SK-N-SH (cell line): ENCODE measurements around the gene MATN1. TPM values are rescaled to one million over a fixed set of nuclear protein-coding genes. Genes with fewer than 3 reads are reported as not detected.

ENCODE experiments used
- CTCF ChIA-PET: fragments of 300-600, 350-600 bp; formaldehyde crosslinking; extraction: SDS; loops from one replicate; lab custom pipeline; 2021; lab: Yijun Ruan, JAX
- POLR2A ChIA-PET: fragments of 350-600 bp; sonication (Branson Sonifier 250); formaldehyde crosslinking; extraction: SDS; loops from one replicate; lab custom pipeline; 2020; ENCODE audit warnings: antibody characterized with exemption, inconsistent platforms; lab: Yijun Ruan, JAX
- DNase-seq: peaks from one replicate; pipeline ENCODE4 v3.0.0; 2012
- H2AFZ ChIP-seq: fragments of 200-600 bp; sonication (generic); 2 replicates; pipeline ENCODE4 v1.8.1; 2016; ENCODE audit warnings: antibody characterized with exemption, mild to moderate bottlenecking, low read depth
- H3F3A ChIP-seq: fragments of 200-600 bp; sonication (generic); replicated peaks from 2 replicates; pipeline ENCODE3; 2016; ENCODE audit warnings: antibody characterized with exemption, mild to moderate bottlenecking; ENCODE audit not compliant: insufficient read depth
- H3K27ac ChIP-seq, 2 experiments: fragments of 200-500 bp in 1 of 2; fragments of 200-600 bp in 1 of 2; sonication (Bioruptor generic) in 1 of 2; sonication (generic), shearing (Covaris generic) in 1 of 2; 2 replicates each; pipeline versions ENCODE4 v1.5.1 to v1.6.1; 2014 to 2016; ENCODE audit warnings: low read depth in 2 of 2, inconsistent platforms in 1 of 2, low read length in 1 of 2, mild to moderate bottlenecking in 1 of 2, mixed read lengths in 1 of 2
- H3K27me3 ChIP-seq: fragments of 200-600 bp; sonication (generic), shearing (Covaris generic); 2 replicates; pipeline ENCODE4 v1.6.1; 2016; ENCODE audit warnings: mixed run types; ENCODE audit not compliant: insufficient read depth
- H3K36me3 ChIP-seq, 2 experiments: fragments of 200-500 bp in 1 of 2; fragments of 200-600 bp in 1 of 2; sonication (Bioruptor generic) in 1 of 2; sonication (generic) in 1 of 2; replicated peaks in 1 of 2; 2 replicates each; pipeline versions ENCODE3 to v1.5.1; 2014 to 2016; ENCODE audit warnings: low read length in 1 of 2, mild to moderate bottlenecking in 1 of 2; ENCODE audit not compliant: insufficient read depth in 2 of 2, control insufficient read depth in 1 of 2
- H3K4me1 ChIP-seq, 2 experiments: fragments of 200-500 bp in 1 of 2; fragments of 200-600 bp in 1 of 2; sonication (Bioruptor generic) in 1 of 2; sonication (generic), shearing (Covaris generic) in 1 of 2; 2 replicates each; pipeline versions ENCODE4 v1.5.1 to v1.6.1; 2014 to 2016; ENCODE audit warnings: low read depth in 1 of 2, low read length in 1 of 2, mixed run types in 1 of 2; ENCODE audit not compliant: insufficient read depth in 2 of 2, control insufficient read depth in 1 of 2
- H3K4me2 ChIP-seq: fragments of 200-600 bp; sonication (generic), shearing (Covaris generic); 2 replicates; pipeline ENCODE4 v1.6.1; 2017; ENCODE audit warnings: mixed run types
- H3K4me3 ChIP-seq, 2 experiments: fragments of 200-500 bp in 1 of 2; fragments of 200-600 bp in 1 of 2; sonication (Bioruptor generic) in 1 of 2; sonication (generic), shearing (Covaris generic) in 1 of 2; 2 replicates each; pipeline versions ENCODE4 v1.5.1 to v1.8.1; 2014 to 2016; ENCODE audit warnings: low read depth in 2 of 2, inconsistent platforms in 1 of 2, low read length in 1 of 2, mild to moderate bottlenecking in 1 of 2, mixed read lengths in 1 of 2, moderate library complexity in 1 of 2
- H3K79me2 ChIP-seq: fragments of 200-600 bp; sonication (generic); 2 replicates; pipeline ENCODE4 v1.8.1; 2017; ENCODE audit warnings: mild to moderate bottlenecking; ENCODE audit not compliant: insufficient read depth
- H3K9ac ChIP-seq: fragments of 200-600 bp; sonication (generic); 2 replicates; pipeline ENCODE4 v1.6.1; 2017; ENCODE audit warnings: mixed run types
- H3K9me2 ChIP-seq: fragments of 200-600 bp; sonication (generic); 2 replicates; pipeline ENCODE4 v1.6.1; 2017; ENCODE audit warnings: mixed run types
- H3K9me3 ChIP-seq: fragments of 200-600 bp; sonication (generic); 2 replicates; pipeline ENCODE4 v1.6.1; 2017; ENCODE audit warnings: mixed run types, mild to moderate bottlenecking, moderate library complexity
- H4K20me1 ChIP-seq: fragments of 200-600 bp; sonication (generic); 2 replicates; pipeline ENCODE4 v1.6.1; 2017; ENCODE audit warnings: mild to moderate bottlenecking, mixed run types; ENCODE audit not compliant: insufficient read depth
- EZH2phosphoT487 ChIP-seq: fragments of 200-600 bp; sonication (generic); IDR thresholded peaks from 2 replicates; pipeline ENCODE4 v1.6.1; 2017; ENCODE audit warnings: low read depth, mixed run types, mild to moderate bottlenecking, antibody characterized with exemption, moderate library complexity, borderline replicate concordance
- FOXJ3 ChIP-seq: sonication (generic); formaldehyde crosslinking; IDR thresholded peaks from 2 replicates; pipeline ENCODE4 v1.5.1; 2020; ENCODE audit warnings: mild to moderate bottlenecking, missing genetic modification reagents
- POLR2AphosphoS5 ChIP-seq: IDR thresholded peaks from 2 replicates; pipeline ENCODE4 v1.6.1; 2012; ENCODE audit warnings: low read depth, low read length
- RAD21 ChIP-seq: IDR thresholded peaks from 2 replicates; pipeline ENCODE4 v1.6.1; 2012; ENCODE audit warnings: mild to moderate bottlenecking, low read length
- RFX5 ChIP-seq: IDR thresholded peaks from 2 replicates; pipeline ENCODE4 v1.6.1; 2012; ENCODE audit warnings: mild to moderate bottlenecking, improper control_type of control experiment, low read length
- SMC3 ChIP-seq: IDR thresholded peaks from 2 replicates; pipeline ENCODE4 v1.6.1; 2012; ENCODE audit warnings: low read depth, low read length, improper control_type of control experiment
- TCF12 ChIP-seq: IDR thresholded peaks from 2 replicates; pipeline ENCODE4 v1.4.0; 2012
- WGBS: methylation state at CpG from one replicate; pipeline ENCODE4 v1.1.6; 2017; ENCODE audit warnings: low lambda C conversion rate; 5-methylcytosine and 5-hydroxymethylcytosine counted together
- polyA plus RNA-seq, 3 experiments: library from polyadenylated mRNA; depleted of rRNA; stranded (reverse); fragments of >200 nt; gene quantifications; 2 replicates each; pipeline ENCODE4 v1.2.3, GENCODE V29; 2012
- TF ChIP-seq, protein P1 (sequence below): fragments of 200-600 bp; sonication (generic); IDR thresholded peaks from 2 replicates; pipeline ENCODE4 v1.6.1; 2017; ENCODE audit warnings: antibody characterized with exemption, mild to moderate bottlenecking, moderate library complexity

The MATN1 gene
- polyA plus RNA-seq, 1 of the 3 experiments (the other 2 are of a cell fraction): 0.23 TPM

DNA sequence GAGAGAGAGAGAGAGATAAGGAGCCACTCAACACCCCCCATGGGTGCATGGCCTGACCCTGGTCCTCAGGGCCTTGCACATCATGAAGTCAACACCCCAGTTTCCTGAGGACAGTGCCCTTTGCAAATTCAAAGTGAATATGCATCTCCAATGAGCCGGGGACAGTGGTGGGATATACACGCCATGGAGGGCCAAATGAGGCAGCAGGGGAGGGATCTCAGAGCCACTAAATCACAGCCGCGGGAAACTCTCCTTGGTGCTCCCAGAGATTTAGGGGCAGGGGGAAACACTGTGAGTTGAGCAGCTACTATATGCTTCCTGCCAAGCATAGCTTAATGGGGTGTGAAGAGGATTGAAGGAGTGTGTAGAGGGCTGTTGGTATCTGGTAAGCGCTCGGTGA, 35.5 kb downstream of the MATN1 start (continued):
- TF ChIP-seq, protein P1, sequence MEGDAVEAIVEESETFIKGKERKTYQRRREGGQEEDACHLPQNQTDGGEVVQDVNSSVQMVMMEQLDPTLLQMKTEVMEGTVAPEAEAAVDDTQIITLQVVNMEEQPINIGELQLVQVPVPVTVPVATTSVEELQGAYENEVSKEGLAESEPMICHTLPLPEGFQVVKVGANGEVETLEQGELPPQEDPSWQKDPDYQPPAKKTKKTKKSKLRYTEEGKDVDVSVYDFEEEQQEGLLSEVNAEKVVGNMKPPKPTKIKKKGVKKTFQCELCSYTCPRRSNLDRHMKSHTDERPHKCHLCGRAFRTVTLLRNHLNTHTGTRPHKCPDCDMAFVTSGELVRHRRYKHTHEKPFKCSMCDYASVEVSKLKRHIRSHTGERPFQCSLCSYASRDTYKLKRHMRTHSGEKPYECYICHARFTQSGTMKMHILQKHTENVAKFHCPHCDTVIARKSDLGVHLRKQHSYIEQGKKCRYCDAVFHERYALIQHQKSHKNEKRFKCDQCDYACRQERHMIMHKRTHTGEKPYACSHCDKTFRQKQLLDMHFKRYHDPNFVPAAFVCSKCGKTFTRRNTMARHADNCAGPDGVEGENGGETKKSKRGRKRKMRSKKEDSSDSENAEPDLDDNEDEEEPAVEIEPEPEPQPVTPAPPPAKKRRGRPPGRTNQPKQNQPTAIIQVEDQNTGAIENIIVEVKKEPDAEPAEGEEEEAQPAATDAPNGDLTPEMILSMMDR: no peak
- TF ChIP-seq POLR2AphosphoS5: no peak

DNA sequence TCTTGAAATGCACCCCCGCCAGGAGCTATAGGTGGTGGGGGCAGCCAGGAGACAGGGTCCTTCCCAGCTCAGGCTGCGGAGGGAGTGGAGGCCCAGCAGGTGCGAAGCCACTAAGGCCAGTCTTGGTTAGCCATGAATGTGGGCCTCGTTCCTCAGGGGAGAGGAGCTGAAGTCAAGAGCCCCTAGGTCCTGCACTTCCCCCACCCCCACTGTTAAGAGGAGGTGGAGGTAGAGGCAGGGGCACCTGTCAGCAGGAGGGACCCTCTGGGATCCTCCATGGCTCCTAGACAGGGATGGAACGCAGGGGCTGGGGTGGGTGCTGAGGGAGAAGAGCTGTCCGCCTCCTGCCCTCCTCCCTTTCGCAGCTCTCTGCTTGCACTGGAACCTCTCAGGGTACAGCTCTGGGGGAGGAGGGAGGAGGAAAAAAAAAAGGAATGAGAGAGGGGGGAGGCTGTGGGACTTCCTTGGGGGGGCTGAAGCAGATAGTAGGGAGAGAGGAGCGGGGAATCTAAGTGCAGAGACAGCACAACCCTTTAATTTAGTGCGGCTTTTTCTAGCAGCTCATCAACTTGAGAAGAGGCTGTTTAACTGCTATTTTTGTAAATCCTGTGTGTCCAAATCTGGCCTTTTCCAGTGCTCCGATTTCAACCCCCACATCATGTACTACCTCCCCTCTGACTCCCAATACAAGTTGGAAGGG, 37.0 kb downstream of the MATN1 start:
- Histone ChIP-seq H2AFZ (no peak overlapping the region), H3K79me2 (no peaks in the 10 kb centered on the region), H3K4me3 (no peak overlapping the region), H3K9ac (no peak overlapping the region), H3K27me3 (peaks cover 6% of the 10 kb centered on the region; the same call in 1 of the 2 replicates), H4K20me1 (no peaks in the 10 kb centered on the region), H3K9me3 (no peaks in the 10 kb centered on the region), H3K4me2 (no peak overlapping the region), H3F3A (no peaks in the 10 kb centered on the region), H3K27ac (no peak overlapping the region), H3K36me3 (no peaks in the 10 kb centered on the region), H3K9me2 (no peaks in the 10 kb centered on the region), H3K4me1 (peaks cover 0 to 23% of the 10 kb centered on the region in 2 experiments; a peak in 2 of 4 replicates)
- no peak for TF ChIP-seq RFX5
- no peak for TF ChIP-seq RAD21
- no peak for TF ChIP-seq EZH2phosphoT487
- TF ChIP-seq FOXJ3 (CRISPR knock-in tag): no peak
- no peak for TF ChIP-seq SMC3
- no peak for TF ChIP-seq TCF12
- no peak for DNase-seq
- CTCF ChIA-PET: interaction anchor here (0.8 to 2.3 kb wide), 6 partner anchors 12 to 983 kb away, joined by 3 to 16 read pairs (median 4); no protein-coding TSS in a partner anchor
- POLR2A ChIA-PET: no interaction called here
- 64% methylated on average over 9 of the region's 10 CpGs for WGBS

DNA sequence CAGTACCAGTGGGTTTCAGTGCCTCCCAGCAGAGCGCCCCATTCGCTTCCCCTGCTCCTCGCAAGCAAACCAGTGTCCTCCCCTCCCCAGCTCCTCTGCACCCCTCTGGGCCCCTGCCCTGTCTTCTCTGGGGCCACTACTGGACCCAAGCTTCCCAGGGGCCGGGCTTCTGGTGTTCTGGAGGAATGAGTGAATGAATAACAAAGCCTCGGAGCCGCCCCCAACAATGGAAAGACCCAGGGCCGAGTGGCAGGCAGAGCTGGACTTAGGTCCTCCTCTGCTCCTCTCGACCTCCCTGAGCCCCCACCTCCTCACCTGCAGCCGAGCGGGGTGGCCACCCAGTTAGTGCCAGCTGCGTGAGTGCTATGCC, 37.6 kb downstream of the MATN1 start:
- TF ChIP-seq, protein P1: no peak
- TF ChIP-seq TCF12: no peak
- TF ChIP-seq FOXJ3 (CRISPR knock-in tag): no peak
- no peaks in the 10 kb centered on the region for H3K79me2 ChIP-seq
- WGBS: 69% methylated on average over 10 of the region's 11 CpGs
- H3K9ac ChIP-seq: no peak overlapping the region
- no peak overlapping the region for H3K4me2 ChIP-seq
- ChIA-PET POLR2A (no interaction called here), CTCF (interaction anchor here (1.2 to 2.3 kb wide), 5 partner anchors 12 to 305 kb away, joined by 3 to 16 read pairs (median 4); no protein-coding TSS in a partner anchor)
- H3K9me3 ChIP-seq: no peaks in the 10 kb centered on the region
- peaks cover 0 to 18% of the 10 kb centered on the region in 2 experiments; a peak in 2 of 4 replicates for H3K4me1 ChIP-seq
- DNase-seq: no peak
- H3F3A ChIP-seq: no peaks in the 10 kb centered on the region
- no peak overlapping the region for H2AFZ ChIP-seq
- H3K9me2 ChIP-seq: no peaks in the 10 kb centered on the region
- no peaks in the 10 kb centered on the region for H4K20me1 ChIP-seq
- H3K4me3 ChIP-seq: no peak overlapping the region
- H3K36me3 ChIP-seq: no peaks in the 10 kb centered on the region
- peaks cover 6% of the 10 kb centered on the region; the same call in 1 of the 2 replicates for H3K27me3 ChIP-seq
- no peak overlapping the region for H3K27ac ChIP-seq
